Immature natural killer cell (primary cell): ENCODE measurements around the gene APOE. TPM values are rescaled to one million over a fixed set of nuclear protein-coding genes. Genes with fewer than 3 reads are reported as not detected.

Source experiments
- DNase-seq, 3 donors: peaks; one replicate each; pipeline ENCODE4 v3.0.0; 2022; ENCODE audit warnings: mixed read lengths in 1 of 3
- H3K27ac Mint-ChIP-seq, 6 donors: one replicate each; pipeline ENCODE4 v1.8.0; 2020; ENCODE audit warnings: mixed read lengths in 6 of 6, mild to moderate bottlenecking in 5 of 6, inconsistent platforms in 4 of 6, moderate library complexity in 3 of 6
- H3K27me3 Mint-ChIP-seq, 3 donors: one replicate each; pipeline ENCODE4 v1.8.0; 2020 to 2021; ENCODE audit warnings: low read depth in 3 of 3, mild to moderate bottlenecking in 3 of 3, mixed read lengths in 3 of 3, moderate library complexity in 3 of 3, inconsistent platforms in 1 of 3
- H3K36me3 Mint-ChIP-seq, 3 donors: one replicate each; pipeline ENCODE4 v1.8.0; 2020; ENCODE audit warnings: mixed read lengths in 3 of 3, inconsistent platforms in 2 of 3, mild to moderate bottlenecking in 2 of 3
- H3K4me1 Mint-ChIP-seq, 2 donors: one replicate each; pipeline ENCODE4 v1.8.0; 2020; ENCODE audit warnings: inconsistent platforms in 2 of 2, mild to moderate bottlenecking in 2 of 2, mixed read lengths in 2 of 2, moderate library complexity in 1 of 2
- H3K4me3 Mint-ChIP-seq, 5 donors: one replicate each; pipeline ENCODE4 v1.8.0; 2020; ENCODE audit warnings: mild to moderate bottlenecking in 5 of 5, mixed read lengths in 5 of 5, inconsistent platforms in 3 of 5, moderate library complexity in 3 of 5
- H3K9me3 Mint-ChIP-seq, 6 donors: one replicate each; pipeline ENCODE4 v1.8.0; 2020; ENCODE audit warnings: mild to moderate bottlenecking in 6 of 6, mixed read lengths in 6 of 6, inconsistent platforms in 4 of 6, moderate library complexity in 3 of 6
- polyA plus RNA-seq, 3 donors: library from polyadenylated mRNA; unstranded; fragments of 300-500 nt; fragmentation: Illumina TruSeq; gene quantifications; one replicate each; pipeline ENCODE4 v1.2.3, GENCODE V29; 2021

The APOE gene
- polyA plus RNA-seq, 3 donors from 2014 or later = not detected

- Mint-ChIP-seq H3K27me3 (peaks cover 10 to 15% (median 14%) of the 10 kb centered on the region in 3 donors), H3K27ac (peak overlapping the region; percentile 89 to 95 (median 92)), H3K4me1 (peaks cover 58 to 64% of the 10 kb centered on the region in 2 donors), H3K4me3 (peak overlapping the region; percentile 95 to 97 (median 96)), H3K9me3 (no peaks in the 10 kb centered on the region), H3K36me3 (no peaks in the 10 kb centered on the region)
- DNase-seq = no peak
Observed at GRCh38 chr19:44955505-44956439, 50.2 kb downstream of the APOE start.

DNA sequence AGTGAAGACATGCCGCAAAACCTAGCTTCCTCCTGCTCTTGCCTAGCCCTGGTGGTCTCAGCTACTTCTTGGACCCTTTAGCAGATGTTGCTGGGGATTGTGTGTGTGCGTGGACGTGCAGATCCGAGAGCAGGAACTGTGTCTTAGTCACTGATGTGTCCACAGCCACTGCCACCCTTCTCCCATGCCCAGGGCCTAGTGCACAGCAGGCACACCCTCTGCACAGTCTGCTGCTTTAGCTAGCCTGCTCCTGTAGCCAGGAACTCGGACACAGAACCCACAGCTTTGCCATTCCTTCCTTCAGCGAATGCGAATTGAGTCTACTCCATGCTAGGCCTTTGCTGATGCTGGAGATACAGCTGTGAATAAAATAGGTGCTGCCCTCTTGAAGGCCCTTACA is 51.9 kb downstream of the APOE start:
- Mint-ChIP-seq H3K27me3 (peaks cover 10 to 15% (median 12%) of the 10 kb centered on the region in 3 donors), H3K9me3 (no peaks in the 10 kb centered on the region), H3K27ac (peak overlapping the region in 4 of 6 donors; percentile 1 to 95 (median 42)), H3K4me3 (peak overlapping the region in 2 of 5 donors; percentile 4 to 96), H3K4me1 (peaks cover 60 to 80% of the 10 kb centered on the region in 2 donors), H3K36me3 (peaks cover 0 to 5% (median 3%) of the 10 kb centered on the region in 3 donors)
- DNase-seq = no peak

DNA sequence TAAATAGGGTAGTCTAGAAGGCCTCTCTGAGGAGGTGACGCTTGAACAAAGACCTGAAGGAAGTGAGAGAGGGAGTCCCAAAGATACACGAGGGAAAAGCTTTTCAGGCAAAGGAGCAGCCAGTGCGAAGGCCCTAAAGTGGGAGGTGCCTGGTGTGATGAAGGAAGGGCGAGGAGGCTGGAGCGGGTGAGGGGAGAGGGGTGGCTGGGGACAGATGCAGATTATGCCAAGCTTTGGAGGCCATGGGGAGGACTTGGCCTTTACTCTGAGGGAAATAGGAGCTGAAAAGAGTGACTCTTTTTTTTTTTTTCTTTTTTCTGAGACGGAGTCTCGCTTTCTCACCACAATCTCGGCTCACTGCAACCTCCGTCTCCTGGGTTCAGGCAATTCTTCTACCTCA is 52.5 kb downstream of the APOE start:
- Mint-ChIP-seq H3K4me1 (peaks cover 59 to 80% of the 10 kb centered on the region in 2 donors), H3K27me3 (peaks cover 10 to 15% (median 12%) of the 10 kb centered on the region in 3 donors), H3K9me3 (no peaks in the 10 kb centered on the region)

More for the DNA sequence above, 52.5 kb downstream of the APOE start:
- no peak for DNase-seq
- Mint-ChIP-seq H3K4me3 (peak overlapping the region in 2 of 5 donors; percentile 25 to 96), H3K36me3 (peaks cover 0 to 5% (median 3%) of the 10 kb centered on the region in 3 donors), H3K27ac (peak overlapping the region in 3 of 6 donors; percentile 1 to 32 (median 21))

Other genes starting within 250 kb of the APOE start
- gene CEACAM19, start 234.3 kb upstream of the APOE start, polyA plus RNA-seq = under 1 TPM in 1 of 3 donors, not detected in 2; 0.22 TPM
- gene CEACAM16, start 206.6 kb upstream of the APOE start, polyA plus RNA-seq = not detected
- gene BCL3, start 157.1 kb upstream of the APOE start, polyA plus RNA-seq = 10 to 100 TPM in 2 of 3 donors, 1 to 10 TPM in 1; 5.6 to 10.2 (median 10.2) TPM
- not detected for gene CBLC, start 127.9 kb upstream of the APOE start, polyA plus RNA-seq
- gene BCAM, start 96.7 kb upstream of the APOE start, polyA plus RNA-seq = not detected
- gene NECTIN2, start 59.5 kb upstream of the APOE start, polyA plus RNA-seq = under 1 TPM in 2 of 3 donors, not detected in 1; 0.09 to 0.34 TPM
- gene TOMM40, start 14.5 kb upstream of the APOE start, polyA plus RNA-seq = 10 to 100 TPM; 15.5 to 39.7 (median 25.6) TPM
- under 1 TPM in 1 of 3 donors, not detected in 2; 0.47 TPM for gene APOC1, start 8.8 kb downstream of the APOE start, polyA plus RNA-seq
- not detected for gene APOC4, start 36.4 kb downstream of the APOE start, polyA plus RNA-seq
- gene APOC2, start 40.3 kb downstream of the APOE start, polyA plus RNA-seq = 1 to 10 TPM in 1 of 3 donors, not detected in 2; 1.4 TPM
- gene CLPTM1, start 49.6 kb downstream of the APOE start, polyA plus RNA-seq = 10 to 100 TPM; 20.8 to 33.1 (median 21.2) TPM
- gene RELB, start 95.7 kb downstream of the APOE start, polyA plus RNA-seq = 10 to 100 TPM in 1 of 3 donors, 1 to 10 TPM in 2; 6.0 to 15.4 (median 7.1) TPM
- gene CLASRP, start 133.2 kb downstream of the APOE start, polyA plus RNA-seq = 1 to 10 TPM; 2.7 to 9.0 (median 2.9) TPM
- 10 to 100 TPM in 2 of 3 donors, 1 to 10 TPM in 1; 4.0 to 25.6 (median 12.4) TPM for gene ZNF296, start 170.7 kb downstream of the APOE start, polyA plus RNA-seq
- 100 to 1,000 TPM; 120 to 130 (median 123) TPM for gene GEMIN7, start 173.5 kb downstream of the APOE start, polyA plus RNA-seq
- 1 to 10 TPM in 1 of 3 donors, under 1 TPM in 1, not detected in 1; 0.37 to 1.1 TPM for gene PPP1R37, start 187.4 kb downstream of the APOE start, polyA plus RNA-seq